GM13977 (cell line): ENCODE results near the gene ZNF513.

ENCODE experiments used
- DNase-seq: peaks from one replicate; pipeline ENCODE4 v3.0.0; 2012; ENCODE audit warnings: low spot score
- CTCF ChIP-seq: IDR thresholded peaks from 2 replicates; pipeline ENCODE4 v1.5.1; 2012; ENCODE audit warnings: mild to moderate bottlenecking, control low read depth; ENCODE audit not compliant: insufficient read depth; ENCODE audit errors: extremely low read depth, missing control alignments
- in situ Hi-C: fragments of 300-500 bp; cut with MboI; formaldehyde crosslinking; loops from one replicate; pipeline ENCODE4 v1.12.0; 2022; ENCODE audit warnings: low sequenced_read_pairs, low pct_unique_long_range_greater_than_20kb, mixed read lengths, inconsistent platforms; ENCODE audit not compliant: unreplicated experiment

The ZNF513 gene

GRCh38 chr2:27407798-27408491 is 27.4 kb upstream of the ZNF513 start:
- TF ChIP-seq CTCF, result peak; percentile 16
- DNase-seq, result no peak
- in situ Hi-C loops, result no loop called here

GRCh38 chr2:27400348-27401135 is 20.0 kb upstream of the ZNF513 start:
- DNase-seq, result no peak
- in situ Hi-C loops, result no loop called here
- TF ChIP-seq CTCF, result no peak

GRCh38 chr2:27398962-27399361 is 18.4 kb upstream of the ZNF513 start:
- DNase-seq, result no peak
- in situ Hi-C loops, result no loop called here
- TF ChIP-seq CTCF, result no peak

- in situ Hi-C loops, result no loop called here
Observed at GRCh38 chr2:27393225-27393624, 12.7 kb upstream of the ZNF513 start.

GRCh38 chr2:27390822-27391679 is 10.5 kb upstream of the ZNF513 start:
- in situ Hi-C loops, result no loop called here
- TF ChIP-seq CTCF, result no peak
- no peak for DNase-seq

More at GRCh38 chr2:27393225-27393624, 12.7 kb upstream of the ZNF513 start:
- no peak for TF ChIP-seq CTCF
- DNase-seq, result no peak

- in situ Hi-C loops, result no loop called here
- TF ChIP-seq CTCF, result no peak
- no peak for DNase-seq
Observed at GRCh38 chr2:27381577-27382181, 1.1 kb upstream of the ZNF513 start.
